ENCODE results near the gene TMEM39A.

The TMEM39A gene

DNA sequence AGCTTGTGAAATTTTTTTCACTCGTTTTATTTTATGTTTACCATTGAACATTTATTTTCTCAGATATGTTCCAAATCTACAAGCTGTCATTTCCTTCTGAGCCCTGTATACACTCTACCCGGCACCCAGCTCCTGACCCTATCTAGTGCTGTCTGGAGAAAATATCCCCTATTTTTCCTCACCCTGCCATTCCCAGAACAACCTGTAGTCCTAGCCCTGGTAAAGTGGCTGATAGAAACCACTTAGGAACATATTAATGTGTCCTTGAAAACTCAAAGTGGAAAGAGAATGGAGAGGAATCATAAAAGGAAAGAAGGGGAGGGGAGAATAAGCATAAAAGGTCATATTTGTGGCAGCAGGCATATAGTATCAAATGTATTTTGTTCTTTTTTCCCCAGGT is 26.7 kb upstream of the TMEM39A start:
- TF ChIP-seq, protein P1, sequence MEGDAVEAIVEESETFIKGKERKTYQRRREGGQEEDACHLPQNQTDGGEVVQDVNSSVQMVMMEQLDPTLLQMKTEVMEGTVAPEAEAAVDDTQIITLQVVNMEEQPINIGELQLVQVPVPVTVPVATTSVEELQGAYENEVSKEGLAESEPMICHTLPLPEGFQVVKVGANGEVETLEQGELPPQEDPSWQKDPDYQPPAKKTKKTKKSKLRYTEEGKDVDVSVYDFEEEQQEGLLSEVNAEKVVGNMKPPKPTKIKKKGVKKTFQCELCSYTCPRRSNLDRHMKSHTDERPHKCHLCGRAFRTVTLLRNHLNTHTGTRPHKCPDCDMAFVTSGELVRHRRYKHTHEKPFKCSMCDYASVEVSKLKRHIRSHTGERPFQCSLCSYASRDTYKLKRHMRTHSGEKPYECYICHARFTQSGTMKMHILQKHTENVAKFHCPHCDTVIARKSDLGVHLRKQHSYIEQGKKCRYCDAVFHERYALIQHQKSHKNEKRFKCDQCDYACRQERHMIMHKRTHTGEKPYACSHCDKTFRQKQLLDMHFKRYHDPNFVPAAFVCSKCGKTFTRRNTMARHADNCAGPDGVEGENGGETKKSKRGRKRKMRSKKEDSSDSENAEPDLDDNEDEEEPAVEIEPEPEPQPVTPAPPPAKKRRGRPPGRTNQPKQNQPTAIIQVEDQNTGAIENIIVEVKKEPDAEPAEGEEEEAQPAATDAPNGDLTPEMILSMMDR (IDR thresholded peaks at IDR 0.05; ENCODE audit: low read length) = no peak
- TF ChIP-seq EZH2 (IDR thresholded peaks at IDR 0.05; ENCODE audit: borderline replicate concordance, low read length) = no peak
- H3K4me2 ChIP-seq (ENCODE audit: low read length) = no peak overlapping the region
- no peak overlapping the region for H2AFZ ChIP-seq (ENCODE audit: low read length)
- H3K27me3 ChIP-seq (ENCODE audit: insufficient read depth, low read length) = no peaks in the 10 kb centered on the region
- no peak overlapping the region for H3K4me3 ChIP-seq (ENCODE audit: low read depth, low read length, poor library complexity, severe bottlenecking)
- no peaks in the 10 kb centered on the region for H3K9me3 ChIP-seq (ENCODE audit: low read length)
- H3K79me2 ChIP-seq (ENCODE audit: insufficient read depth, low read length) = no peaks in the 10 kb centered on the region
- H3K36me3 ChIP-seq (ENCODE audit: insufficient read depth, low read length) = peaks cover 60% of the 10 kb centered on the region
- no peaks in the 10 kb centered on the region for H3K9me2 ChIP-seq (ENCODE audit: low read depth, low read length)
- no peak overlapping the region for H3K27ac ChIP-seq (ENCODE audit: low read depth, low read length, poor library complexity, severe bottlenecking)
- no peaks in the 10 kb centered on the region for H4K20me1 ChIP-seq (ENCODE audit: insufficient read depth, low read length)
- H3K4me1 ChIP-seq (ENCODE audit: insufficient read depth, low read length, severe bottlenecking) = no peaks in the 10 kb centered on the region
- H3K9ac ChIP-seq (ENCODE audit: low read length) = no peak overlapping the region
- no peaks in the 10 kb centered on the region for H3F3A ChIP-seq (ENCODE audit: insufficient read depth, low read length)

DNA sequence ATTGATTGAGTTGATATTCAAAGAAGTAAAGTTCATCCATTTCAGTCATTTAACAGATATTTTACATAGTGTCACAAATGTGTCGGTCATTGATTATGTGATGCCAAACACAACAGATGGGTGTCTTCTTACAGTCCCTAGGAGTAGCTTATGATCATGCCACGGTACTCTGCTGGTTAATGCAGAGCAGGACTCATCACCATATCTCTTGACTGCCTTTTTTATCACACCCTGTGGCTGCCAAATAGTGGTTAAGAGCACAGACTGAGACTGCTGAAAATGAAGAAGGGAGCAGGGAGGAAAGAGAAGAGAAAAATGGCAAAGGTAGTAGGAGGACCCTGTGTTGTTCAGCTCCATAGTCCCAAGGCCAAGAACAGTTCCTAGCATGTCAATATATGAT is 22.1 kb upstream of the TMEM39A start:
- H3K4me3 ChIP-seq (ENCODE audit: low read depth, low read length, poor library complexity, severe bottlenecking) = no peak overlapping the region
- H3K9me2 ChIP-seq (ENCODE audit: low read depth, low read length) = no peaks in the 10 kb centered on the region
- no peak overlapping the region for H3K9ac ChIP-seq (ENCODE audit: low read length)
- TF ChIP-seq EZH2 (IDR thresholded peaks at IDR 0.05; ENCODE audit: borderline replicate concordance, low read length) = no peak
- TF ChIP-seq, protein P1 (IDR thresholded peaks at IDR 0.05; ENCODE audit: low read length) = no peak
- H3K79me2 ChIP-seq (ENCODE audit: insufficient read depth, low read length) = no peaks in the 10 kb centered on the region
- H3K4me1 ChIP-seq (ENCODE audit: insufficient read depth, low read length, severe bottlenecking) = no peaks in the 10 kb centered on the region
- H3K36me3 ChIP-seq (ENCODE audit: insufficient read depth, low read length) = peaks cover 64% of the 10 kb centered on the region
- no peak overlapping the region for H3K27ac ChIP-seq (ENCODE audit: low read depth, low read length, poor library complexity, severe bottlenecking)
- H3F3A ChIP-seq (ENCODE audit: insufficient read depth, low read length) = no peaks in the 10 kb centered on the region
- no peaks in the 10 kb centered on the region for H3K27me3 ChIP-seq (ENCODE audit: insufficient read depth, low read length)
- no peaks in the 10 kb centered on the region for H4K20me1 ChIP-seq (ENCODE audit: insufficient read depth, low read length)
- H2AFZ ChIP-seq (ENCODE audit: low read length) = no peak overlapping the region
- no peak overlapping the region for H3K4me2 ChIP-seq (ENCODE audit: low read length)
- no peaks in the 10 kb centered on the region for H3K9me3 ChIP-seq (ENCODE audit: low read length)

GRCh38 chr3:119483101-119483500 is 19.7 kb upstream of the TMEM39A start:
- H3K9me3 ChIP-seq (ENCODE audit: low read length) = no peaks in the 10 kb centered on the region
- no peak overlapping the region for H3K4me3 ChIP-seq (ENCODE audit: low read depth, low read length, poor library complexity, severe bottlenecking)
- H2AFZ ChIP-seq (ENCODE audit: low read length) = no peak overlapping the region
- no peaks in the 10 kb centered on the region for H4K20me1 ChIP-seq (ENCODE audit: insufficient read depth, low read length)
- H3K79me2 ChIP-seq (ENCODE audit: insufficient read depth, low read length) = no peaks in the 10 kb centered on the region
- H3K27me3 ChIP-seq (ENCODE audit: insufficient read depth, low read length) = no peaks in the 10 kb centered on the region
- no peaks in the 10 kb centered on the region for H3F3A ChIP-seq (ENCODE audit: insufficient read depth, low read length)
- no peak overlapping the region for H3K9ac ChIP-seq (ENCODE audit: low read length)
- no peak overlapping the region for H3K4me2 ChIP-seq (ENCODE audit: low read length)
- peaks cover 67% of the 10 kb centered on the region for H3K36me3 ChIP-seq (ENCODE audit: insufficient read depth, low read length)
- H3K4me1 ChIP-seq (ENCODE audit: insufficient read depth, low read length, severe bottlenecking) = no peaks in the 10 kb centered on the region
- H3K27ac ChIP-seq (ENCODE audit: low read depth, low read length, poor library complexity, severe bottlenecking) = no peak overlapping the region
- TF ChIP-seq, protein P1 (IDR thresholded peaks at IDR 0.05; ENCODE audit: low read length) = no peak
- no peak for TF ChIP-seq EZH2 (IDR thresholded peaks at IDR 0.05; ENCODE audit: borderline replicate concordance, low read length)
- H3K9me2 ChIP-seq (ENCODE audit: low read depth, low read length) = no peaks in the 10 kb centered on the region

All from OCI-LY1 (cell line).